NT2/D1 (cell line): ENCODE data around the gene TNS3.

ENCODE experiments used
- SUZ12 ChIP-seq: IDR thresholded peaks from 2 replicates; pipeline ENCODE4 v1.6.1; 2011; ENCODE audit not compliant: insufficient read length, insufficient read depth; ENCODE audit errors: extremely low read depth
- ZNF274 ChIP-seq: IDR thresholded peaks from 2 replicates; pipeline ENCODE4 v1.6.1; 2011; ENCODE audit warnings: mild to moderate bottlenecking, low read depth, low read length

GRCh38 chr7:47352394-47352968 lies 229.4 kb downstream of the TNS3 start:
- TF ChIP-seq ZNF274 (no peak), SUZ12 (no peak)
